K562 (cell line): Measurements from ENCODE around the gene DNAAF2. TPM values are rescaled to one million over a fixed set of nuclear protein-coding genes. Genes with fewer than 3 reads are reported as not detected.

ENCODE experiments used
- ATAC-seq: fragments of 200-7000 bp; cut with Tn5 transposase; 3 replicates; pipeline ENCODE4 v1.9.1; 2020; ENCODE audit warnings: moderate library complexity
- Bru-seq: library from RNA; stranded (reverse); fragments of 400-500 nt; gene quantifications from one replicate; lab custom pipeline; 2021; lab: Mats Ljungman, UMichigan
- BruChase-seq, 2 experiments: library from RNA; stranded (reverse); fragments of 400-500 nt; gene quantifications; one replicate each; lab custom pipeline; 2021; lab: Mats Ljungman, UMichigan
- BruUV-seq: library from RNA; stranded (reverse); fragments of 400-500 nt; replicated peaks from 2 replicates; lab custom pipeline; 2021; lab: Mats Ljungman, UMichigan
- CTCF ChIA-PET: fragments of 300-600 bp; formaldehyde crosslinking; extraction: SDS; loops from one replicate; lab custom pipeline; 2021; ENCODE audit warnings: low intra/inter-chr PET ratio; lab: Yijun Ruan, JAX
- POLR2A ChIA-PET: fragments of 300-600, 350-650 bp; sonication (Branson Sonifier 250); formaldehyde crosslinking; extraction: SDS; loops from one replicate; lab custom pipeline; 2021; ENCODE audit warnings: antibody characterized with exemption, inconsistent platforms; lab: Yijun Ruan, JAX
- DNase-seq, 4 experiments: peaks; one replicate each; pipeline versions ENCODE4 v3.0.0 to v3.0.0-alpha.2; 2011 to 2018; ENCODE audit warnings: low spot score in 3 of 4, mixed read lengths in 3 of 4; ENCODE audit errors: extremely low read depth in 1 of 4
- FAIRE-seq: peaks from 2 replicates; lab custom pipeline; 2011; peaks lifted over from hg19 to GRCh38; lab: Jason Lieb, UNC
- H2AFZ ChIP-seq: 2 replicates; pipeline ENCODE4 v1.6.0; 2011; ENCODE audit warnings: low read depth, low read length, control low read depth, inconsistent platforms
- H3K27ac ChIP-seq: fragments of 200-600 bp; 3 replicates; pipeline ENCODE4 v1.8.0; 2011; ENCODE audit warnings: low read depth, mild to moderate bottlenecking, control low read depth, inconsistent platforms, low read length, moderate library complexity, mixed read lengths; ENCODE audit errors: extremely low read depth
- H3K27me3 ChIP-seq, 2 experiments: fragments of 300-600 bp in 1 of 2; 2 replicates in 1 of 2; 3 replicates in 1 of 2; pipeline versions ENCODE4 v1.6.0 to v1.8.0; 2011; ENCODE audit warnings: inconsistent platforms in 2 of 2, low read length in 2 of 2, mild to moderate bottlenecking in 1 of 2, mixed read lengths in 1 of 2, moderate library complexity in 1 of 2; ENCODE audit not compliant: control insufficient read depth in 2 of 2, insufficient read depth in 2 of 2
- H3K36me3 ChIP-seq: fragments of 300-600 bp; 3 replicates; pipeline ENCODE4 v1.8.0; 2011; ENCODE audit warnings: mild to moderate bottlenecking, low read length, inconsistent platforms; ENCODE audit not compliant: control insufficient read depth, insufficient read depth
- H3K4me1 ChIP-seq, 2 experiments: fragments of 200-600 bp in 1 of 2; replicated peaks in 1 of 2; 2 replicates in 1 of 2; 3 replicates in 1 of 2; pipeline versions ENCODE4 v1.5.1 to v1.8.0; 2011; ENCODE audit warnings: inconsistent platforms in 2 of 2, low read length in 2 of 2, mild to moderate bottlenecking in 1 of 2, mixed read lengths in 1 of 2, moderate library complexity in 1 of 2; ENCODE audit not compliant: control insufficient read depth in 2 of 2, insufficient read depth in 2 of 2
- H3K4me2 ChIP-seq: 2 replicates; pipeline ENCODE4 v1.6.1; 2011; ENCODE audit warnings: low read length, control low read depth, inconsistent platforms, mixed read lengths; ENCODE audit not compliant: insufficient read depth
- H3K4me3 ChIP-seq: fragments of 200-600 bp; sonication (generic), shearing (Covaris generic); 2 replicates; pipeline ENCODE4 v1.5.1; 2016; ENCODE audit warnings: control low read depth, inconsistent platforms
- H3K79me2 ChIP-seq: fragments of 200-600 bp; 3 replicates; pipeline ENCODE4 v1.8.0; 2011; ENCODE audit warnings: low read length, inconsistent platforms; ENCODE audit not compliant: control insufficient read depth, insufficient read depth
- H3K9ac ChIP-seq, 2 experiments: 2 replicates each; pipeline versions ENCODE4 v1.6.0 to v1.6.1; 2011; ENCODE audit warnings: low read depth in 2 of 2, low read length in 2 of 2, control low read depth in 1 of 2, inconsistent platforms in 1 of 2, mild to moderate bottlenecking in 1 of 2, mixed read lengths in 1 of 2; ENCODE audit not compliant: insufficient read depth in 1 of 2
- H3K9me1 ChIP-seq: one replicate; pipeline ENCODE4 v1.6.0; 2011; ENCODE audit warnings: inconsistent platforms, mild to moderate bottlenecking, low read length, moderate library complexity; ENCODE audit not compliant: control insufficient read depth, insufficient read depth
- H3K9me3 ChIP-seq: replicated peaks from 2 replicates; pipeline ENCODE4 v1.5.1; 2011; ENCODE audit warnings: low read depth, low read length, inconsistent platforms; ENCODE audit not compliant: control insufficient read depth, insufficient read depth
- H4K20me1 ChIP-seq: replicated peaks from 2 replicates; pipeline ENCODE4 v1.6.1; 2011; ENCODE audit warnings: low read length, inconsistent platforms, mixed read lengths; ENCODE audit not compliant: control insufficient read depth, insufficient read depth
- GABPA ChIP-seq: fragments of 200-800 bp; sonication (Bioruptor generic); conservative IDR thresholded peaks from 2 replicates; pipeline ENCODE4 v1.6.1; 2016; ENCODE audit warnings: low read depth, missing genetic modification characterization, missing compliant biosample characterization
- NCOA6 ChIP-seq: fragments of 450-650 bp; IDR thresholded peaks from 2 replicates; pipeline ENCODE4 v1.6.1; 2017; ENCODE audit warnings: mild to moderate bottlenecking
- POU5F1 ChIP-seq: fragments of 150-350 bp; IDR thresholded peaks from 2 replicates; pipeline ENCODE4 v1.6.1; 2014; ENCODE audit warnings: borderline replicate concordance, low read length, low read depth, mild to moderate bottlenecking; ENCODE audit not compliant: partially characterized antibody
- RBBP5 ChIP-seq: fragments of 200-600 bp; sonication (generic); IDR thresholded peaks from 2 replicates; pipeline ENCODE4 v1.6.1; 2012; ENCODE audit warnings: borderline replicate concordance, mild to moderate bottlenecking, low read length, control low read depth, inconsistent platforms; ENCODE audit not compliant: insufficient read depth, poor library complexity, severe bottlenecking
- RFX1 ChIP-seq: fragments of 450-650 bp; IDR thresholded peaks from 2 replicates; pipeline ENCODE4 v1.6.1; 2016; ENCODE audit warnings: mild to moderate bottlenecking, moderate library complexity
- SUPT5H ChIP-seq: fragments of 450-650 bp; IDR thresholded peaks from 2 replicates; pipeline ENCODE4 v1.6.1; 2016
- TAF1 ChIP-seq: IDR thresholded peaks from 2 replicates; pipeline ENCODE4 v1.6.1; 2011; ENCODE audit warnings: mild to moderate bottlenecking, low read length, moderate library complexity; ENCODE audit not compliant: insufficient read depth, control insufficient read depth, severe bottlenecking; ENCODE audit errors: extremely low read depth
- TEAD1 ChIP-seq, 2 experiments: fragments of 450-650 bp in 1 of 2; sonication (generic) in 1 of 2; formaldehyde crosslinking; IDR thresholded peaks; 2 replicates each; pipeline versions ENCODE4 v1.4.0 to v1.8.0; 2020 to 2022; ENCODE audit warnings: mild to moderate bottlenecking in 2 of 2, missing genetic modification reagents in 1 of 2
- ZNF12 ChIP-seq: sonication (generic); formaldehyde crosslinking; IDR thresholded peaks from 2 replicates; pipeline ENCODE4 v1.4.0; 2020; ENCODE audit warnings: mild to moderate bottlenecking, missing genetic modification reagents
- ZNF311 ChIP-seq: fragments of 250-450 bp; sonication (Bioruptor Pico); IDR thresholded peaks from 2 replicates; pipeline ENCODE4 v1.4.0; 2020; ENCODE audit warnings: mild to moderate bottlenecking, moderate library complexity
- WGBS: fragments of 100-300 bp; shearing (Covaris generic); methylation state at CpG from one replicate; pipeline ENCODE4 v1.1.6; 2016; ENCODE audit warnings: low coverage, mixed read lengths; ENCODE audit not compliant: insufficient coverage; ENCODE audit errors: missing lambda C conversion rate; 5-methylcytosine and 5-hydroxymethylcytosine counted together
- in situ Hi-C: fragments of 300-500 bp; cut with MboI; formaldehyde crosslinking; loops from 4 replicates; pipeline ENCODE4 v1.15.0; 2018; ENCODE audit warnings: inconsistent platforms, mixed read lengths
- intact Hi-C: fragments of 100-400 bp; cut with micrococcal nuclease; formaldehyde crosslinking; loops from 2 replicates; pipeline ENCODE4 v1.14.2; 2022
- long read RNA-seq, 3 experiments: library from polyadenylated mRNA in 2 of 3; library from RNA in 1 of 3; unstranded in 2 of 3; stranded (forward) in 1 of 3; transcript quantifications; one replicate each; pipeline ENCODE4 v2.0.0, GENCODE V29; 2019 to 2022
- polyA minus RNA-seq, 3 experiments: library from RNA; depleted of rRNA, polyadenylated mRNA; stranded (reverse); fragments of >200 nt; gene quantifications; 2 replicates each; pipeline ENCODE4 v1.2.3, GENCODE V29; 2011
- polyA plus RNA-seq, 8 experiments: library from polyadenylated mRNA; depleted of rRNA in 4 of 8; stranded (reverse) in 5 of 8; unstranded in 3 of 8; fragments of >200 nt; fragmentation: Nextera tagmentation in 2 of 8; fragmentation: Illumina TruSeq in 1 of 8; extraction: Ambion mirVana in 2 of 8; extraction: Trizol in 1 of 8; gene quantifications; 2 replicates each; pipeline versions ENCODE4 v1.2.1 to v1.2.3, GENCODE V29; 2011 to 2014; ENCODE audit warnings: inconsistent platforms in 1 of 8, missing spikeins in 1 of 8
- total RNA-seq, 7 experiments: library from RNA; depleted of rRNA in 6 of 7; stranded (reverse); fragments of >200 nt in 6 of 7; fragmentation: Illumina TruSeq in 2 of 7; extraction: Trizol in 2 of 7; gene quantifications; 2 replicates each; pipeline versions ENCODE4 v1.2.1 to v1.2.3, GENCODE V29; 2011 to 2021; ENCODE audit warnings: low replicate concordance in 1 of 7

Gene DNAAF2, protein sequence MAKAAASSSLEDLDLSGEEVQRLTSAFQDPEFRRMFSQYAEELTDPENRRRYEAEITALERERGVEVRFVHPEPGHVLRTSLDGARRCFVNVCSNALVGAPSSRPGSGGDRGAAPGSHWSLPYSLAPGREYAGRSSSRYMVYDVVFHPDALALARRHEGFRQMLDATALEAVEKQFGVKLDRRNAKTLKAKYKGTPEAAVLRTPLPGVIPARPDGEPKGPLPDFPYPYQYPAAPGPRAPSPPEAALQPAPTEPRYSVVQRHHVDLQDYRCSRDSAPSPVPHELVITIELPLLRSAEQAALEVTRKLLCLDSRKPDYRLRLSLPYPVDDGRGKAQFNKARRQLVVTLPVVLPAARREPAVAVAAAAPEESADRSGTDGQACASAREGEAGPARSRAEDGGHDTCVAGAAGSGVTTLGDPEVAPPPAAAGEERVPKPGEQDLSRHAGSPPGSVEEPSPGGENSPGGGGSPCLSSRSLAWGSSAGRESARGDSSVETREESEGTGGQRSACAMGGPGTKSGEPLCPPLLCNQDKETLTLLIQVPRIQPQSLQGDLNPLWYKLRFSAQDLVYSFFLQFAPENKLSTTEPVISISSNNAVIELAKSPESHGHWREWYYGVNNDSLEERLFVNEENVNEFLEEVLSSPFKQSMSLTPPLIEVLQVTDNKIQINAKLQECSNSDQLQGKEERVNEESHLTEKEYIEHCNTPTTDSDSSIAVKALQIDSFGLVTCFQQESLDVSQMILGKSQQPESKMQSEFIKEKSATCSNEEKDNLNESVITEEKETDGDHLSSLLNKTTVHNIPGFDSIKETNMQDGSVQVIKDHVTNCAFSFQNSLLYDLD
- 3.6 and 4.2 TPM in 2 replicates for total RNA-seq (2011; cell fraction: chromatin; rRNA removed; ENCODE audit: low replicate concordance)
- 4.7 and 5.5 TPM in 2 replicates for total RNA-seq (2011; cell fraction: nucleolus; rRNA removed)
- 3.3 and 3.6 TPM in 2 replicates for total RNA-seq (2011; cell fraction: nucleoplasm; rRNA removed)
- total RNA-seq (2014; rRNA removed) (14.6 and 14.7 TPM in 2 replicates), total RNA-seq (2014; rRNA removed; fragmentation: Illumina TruSeq; extraction: Trizol) (11.1 and 12.5 TPM in 2 replicates), total RNA-seq (2015; rRNA removed; fragmentation: Illumina TruSeq; extraction: Trizol) (10.6 and 11.2 TPM in 2 replicates), total RNA-seq (2021) (11.0 and 11.7 TPM in 2 replicates), polyA plus RNA-seq (2011; rRNA removed) (7.8 and 10.3 TPM in 2 replicates), polyA plus RNA-seq (2014; fragmentation: Illumina TruSeq; extraction: Trizol) (11.2 and 11.4 TPM in 2 replicates), polyA plus RNA-seq (2014; fragmentation: Nextera tagmentation; extraction: Ambion mirVana) (1 to 10 TPM; 2.4 to 4.0 TPM), polyA plus RNA-seq (2014; rRNA removed) (12.0 and 13.9 TPM in 2 replicates), polyA minus RNA-seq (2011; rRNA and poly(A)+ RNA removed) (4.6 and 5.2 TPM in 2 replicates), Bru-seq, nascent RNA (percentile 73 among the genes with signal in this experiment), BruChase-seq, experiment 1, labeled RNA remaining after a 2-hour chase (percentile 74 among the genes with signal in this experiment), BruChase-seq, experiment 2, labeled RNA remaining after a 6-hour chase (percentile 77 among the genes with signal in this experiment)
- 3.9 and 6.6 TPM in 2 replicates for polyA plus RNA-seq (2011; cell fraction: cytosol; rRNA removed)
- 2.7 and 3.3 TPM in 2 replicates for polyA plus RNA-seq (2011; cell fraction: nucleus; rRNA removed)
- 6.7 and 8.7 TPM in 2 replicates for polyA plus RNA-seq (2012)
- polyA minus RNA-seq (2011; cell fraction: cytosol; rRNA and poly(A)+ RNA removed), result 3.2 and 3.5 TPM in 2 replicates
- polyA minus RNA-seq (2011; cell fraction: nucleus; rRNA and poly(A)+ RNA removed), result 2.8 and 3.4 TPM in 2 replicates
- long read RNA-seq, experiment 1, transcript DNAAF2-201 (3 exons, 2,963 nt), result major isoform, 59 of 114 reads
- long read RNA-seq, experiment 1, transcript DNAAF2-202 (2 exons, 2,819 nt), result minor isoform, 28 of 114 reads
- long read RNA-seq, experiment 1, partial matches to known transcripts, result 0 of 114 reads
- long read RNA-seq, experiment 1, other reads (novel, unspliced or antisense), result 27 of 114 reads
- long read RNA-seq, experiment 2, transcript DNAAF2-201 (3 exons, 2,963 nt), result major isoform, 7 of 17 reads
- long read RNA-seq, experiment 2, partial matches to known transcripts, result 1 of 17 reads
- long read RNA-seq, experiment 2, other reads (novel, unspliced or antisense), result 7 of 17 reads
- long read RNA-seq, experiment 3, transcript DNAAF2-202 (2 exons, 2,819 nt), result minor isoform, 13 of 42 reads
- long read RNA-seq, experiment 3, transcript DNAAF2-201 (3 exons, 2,963 nt), result major isoform, 23 of 42 reads
- long read RNA-seq, experiment 3, partial matches to known transcripts, result 0 of 42 reads
- long read RNA-seq, experiment 3, other reads (novel, unspliced or antisense), result 6 of 42 reads

DNA sequence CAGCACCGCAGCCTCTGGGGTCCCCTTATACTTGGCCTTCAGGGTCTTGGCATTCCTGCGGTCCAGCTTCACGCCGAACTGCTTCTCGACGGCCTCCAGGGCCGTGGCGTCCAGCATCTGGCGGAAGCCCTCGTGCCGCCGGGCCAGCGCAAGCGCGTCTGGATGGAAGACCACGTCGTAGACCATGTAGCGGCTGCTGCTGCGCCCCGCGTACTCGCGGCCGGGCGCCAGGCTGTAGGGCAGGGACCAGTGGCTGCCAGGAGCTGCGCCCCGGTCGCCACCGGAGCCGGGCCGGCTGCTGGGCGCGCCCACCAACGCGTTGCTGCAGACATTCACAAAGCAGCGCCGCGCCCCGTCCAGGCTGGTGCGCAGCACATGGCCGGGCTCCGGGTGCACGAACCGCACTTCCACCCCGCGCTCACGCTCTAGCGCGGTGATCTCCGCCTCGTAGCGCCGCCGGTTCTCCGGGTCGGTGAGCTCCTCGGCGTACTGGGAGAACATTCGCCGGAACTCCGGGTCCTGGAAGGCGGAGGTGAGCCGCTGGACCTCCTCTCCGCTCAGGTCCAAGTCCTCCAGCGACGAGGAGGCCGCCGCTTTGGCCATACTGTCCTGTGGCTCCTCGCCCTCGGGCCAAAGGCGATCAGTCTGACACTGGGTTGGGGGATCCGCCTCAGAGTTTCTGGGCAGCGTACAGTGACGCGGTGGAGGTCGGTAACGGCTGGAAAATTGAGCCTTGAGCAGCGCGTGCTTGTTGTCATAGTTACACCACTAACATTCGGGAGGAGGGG, at the start of gene DNAAF2:
DNAAF2 (minus strand) TSS at position 698 of the 788 bp plus-strand sequence; CDS start at position 603, 95 bp downstream.
- Histone ChIP-seq H4K20me1 (no peaks in the 10 kb centered on the region), H3K79me2 (peaks cover 96% of the 10 kb centered on the region), H3K4me3 (peak within 1 kb of the TSS; percentile 91), H2AFZ (peak within 1 kb of the TSS; percentile 85), H3K4me2 (peak within 1 kb of the TSS; percentile 92), H3K27ac (peak within 1 kb of the TSS; percentile 99), H3K9me3 (no peaks in the 10 kb centered on the region), H3K27me3 (no peaks in the 10 kb centered on the region), H3K4me1 (peaks cover 8 to 20% of the 10 kb centered on the region in 2 experiments; a peak in 4 of 5 replicates), H3K9ac (peak within 1 kb of the TSS; percentile 91 to 99), H3K9me1 (no peaks in the 10 kb centered on the region), H3K36me3 (peaks cover 32% of the 10 kb centered on the region)
- DNase-seq (peak; percentile 42 to 67 (median 48)), ATAC-seq (peak; percentile 54), FAIRE-seq (no peak)
- TSS peak; percentile 50 for BruUV-seq
- in situ Hi-C loops, result loop anchor here (25.0 kb wide), 1 partner anchor 478 kb away; the partner anchor contains the start of gene VCPKMT
- intact Hi-C loops, result loop anchor here (1.0 to 5.0 kb wide), 4 partner anchors 54 to 218 kb away; partner anchors contain the start of genes KLHDC2, NEMF and POLE2
- 2% methylated on average over 38 of the region's 80 CpGs for WGBS
- POLR2A ChIA-PET, result interaction anchor here (0.5 to 3.4 kb wide), 14 partner anchors 9 to 1203 kb away, joined by 3 to 25 read pairs (median 4); partner anchors contain the start of genes KLHDC2, LRR1, MGAT2 and RPL36AL
- CTCF ChIA-PET, result interaction anchor here (0.6 kb wide), 1 partner anchor 470 kb away, joined by 3 read pairs; no protein-coding TSS in a partner anchor
- TF ChIP-seq TAF1 (no peak), POU5F1 (no peak), TEAD1 (CRISPR knock-in tag; IDR thresholded peaks at IDR 0.05) (peak in 1 of 2 experiments; percentile 58; a peak in 1 of 4 replicates), RFX1 (peak; percentile 96), GABPA (no peak), ZNF12 (CRISPR knock-in tag) (0 out of 2 replicates have a peak, but pooled peaks have one; percentile 25), NCOA6 (peak; percentile 93), SUPT5H (no peak), ZNF311 (no peak), RBBP5 (peak; percentile 9)
